ENCODE data around the gene WEE2.
"Not testable (repeated sequence)": the region's sequence is repeated elsewhere in the genome, so short reads cannot be mapped to it uniquely, and the experiment has no call there.

Gene WEE2

GRCh38 chr7:141688043-141688442 is 20.1 kb upstream of the WEE2 start:
- TF ChIP-seq CTCF (IDR thresholded peaks at IDR 0.05; ENCODE audit: control insufficient read depth, insufficient read depth, low read depth, low read length, missing control alignments): no peak
- no peak overlapping the region for H3K4me3 ChIP-seq (ENCODE audit: control insufficient read depth, low read depth, low read length)
- DNase-seq (ENCODE audit: low read depth): no peak

- H3K4me3 ChIP-seq (ENCODE audit: control insufficient read depth, low read depth, low read length); DNase-seq (ENCODE audit: low read depth): not testable (repeated sequence)
Measured at GRCh38 chr7:141689072-141689825, 18.9 kb upstream of the WEE2 start.

- no peak for DNase-seq (ENCODE audit: low read depth)
- no peak for TF ChIP-seq CTCF (IDR thresholded peaks at IDR 0.05; ENCODE audit: control insufficient read depth, insufficient read depth, low read depth, low read length, missing control alignments)
- H3K4me3 ChIP-seq (ENCODE audit: control insufficient read depth, low read depth, low read length): no peak overlapping the region
Measured at GRCh38 chr7:141691540-141691939, 16.6 kb upstream of the WEE2 start.

GRCh38 chr7:141691961-141692360 is 16.2 kb upstream of the WEE2 start:
- TF ChIP-seq CTCF (IDR thresholded peaks at IDR 0.05; ENCODE audit: control insufficient read depth, insufficient read depth, low read depth, low read length, missing control alignments): no peak
- DNase-seq (ENCODE audit: low read depth): no peak
- no peak overlapping the region for H3K4me3 ChIP-seq (ENCODE audit: control insufficient read depth, low read depth, low read length)

- TF ChIP-seq CTCF (IDR thresholded peaks at IDR 0.05; ENCODE audit: control insufficient read depth, insufficient read depth, low read depth, low read length, missing control alignments): no peak
- H3K4me3 ChIP-seq (ENCODE audit: control insufficient read depth, low read depth, low read length): no peak overlapping the region
- no peak for DNase-seq (ENCODE audit: low read depth)
Measured at GRCh38 chr7:141693082-141693481, 15.1 kb upstream of the WEE2 start.

- H3K4me3 ChIP-seq (ENCODE audit: control insufficient read depth, low read depth, low read length): no peak overlapping the region
- no peak for DNase-seq (ENCODE audit: low read depth)
- no peak for TF ChIP-seq CTCF (IDR thresholded peaks at IDR 0.05; ENCODE audit: control insufficient read depth, insufficient read depth, low read depth, low read length, missing control alignments)
Measured at GRCh38 chr7:141695803-141696289, 12.3 kb upstream of the WEE2 start.

- no peak for TF ChIP-seq CTCF (IDR thresholded peaks at IDR 0.05; ENCODE audit: control insufficient read depth, insufficient read depth, low read depth, low read length, missing control alignments)
- no peak overlapping the region for H3K4me3 ChIP-seq (ENCODE audit: control insufficient read depth, low read depth, low read length)
- no peak for DNase-seq (ENCODE audit: low read depth)
Measured at GRCh38 chr7:141696348-141696747, 11.8 kb upstream of the WEE2 start.

All from AG09309 (cell line).